H1 (cell line): ENCODE results near the gene CENPW. TPM values are rescaled to one million over a fixed set of nuclear protein-coding genes. Genes with fewer than 3 reads are reported as not detected.

Experiments
- CTCF ChIA-PET: fragments of 300-600 bp; sonication (Branson Sonifier 250); formaldehyde crosslinking; loops from one replicate; lab custom pipeline; 2021; ENCODE audit not compliant: partially characterized antibody; lab: Charles Lee
- POLR2A ChIA-PET: fragments of 300-600 bp; sonication (Branson Sonifier 250); formaldehyde crosslinking; loops from one replicate; lab custom pipeline; 2021; ENCODE audit warnings: inconsistent platforms; ENCODE audit not compliant: partially characterized antibody; lab: Charles Lee
- DNase-seq, 2 experiments: peaks; one replicate each; pipeline versions ENCODE4 v3.0.0 to v3.0.0-alpha.2; 2010 to 2022; ENCODE audit warnings: low spot score in 2 of 2, low read depth in 1 of 2, mixed read lengths in 1 of 2
- FAIRE-seq: peaks from 2 replicates; lab custom pipeline; 2011; peaks lifted over from hg19 to GRCh38; lab: Jason Lieb, UNC
- H2AFZ ChIP-seq: 2 replicates; pipeline ENCODE4 v1.8.1; 2012; ENCODE audit warnings: low read length, inconsistent platforms
- H2AK5ac ChIP-seq: 2 replicates; pipeline ENCODE4 v1.6.1; 2013; ENCODE audit warnings: low read depth, low read length
- H2BK120ac ChIP-seq: replicated peaks from 2 replicates; pipeline ENCODE3; 2013; ENCODE audit warnings: low read depth, low read length, inconsistent platforms
- H2BK12ac ChIP-seq: 2 replicates; pipeline ENCODE4 v1.6.1; 2013; ENCODE audit warnings: low read depth, low read length
- H2BK15ac ChIP-seq: 2 replicates; pipeline ENCODE4 v1.6.1; 2013; ENCODE audit warnings: low read length
- H2BK20ac ChIP-seq: 2 replicates; pipeline ENCODE4 v1.6.1; 2013; ENCODE audit warnings: low read length
- H2BK5ac ChIP-seq: 2 replicates; pipeline ENCODE4 v1.6.1; 2013; ENCODE audit warnings: low read depth, low read length
- H3K14ac ChIP-seq: 2 replicates; pipeline ENCODE4 v1.6.1; 2013; ENCODE audit warnings: inconsistent platforms; ENCODE audit not compliant: insufficient read length
- H3K18ac ChIP-seq: 2 replicates; pipeline ENCODE4 v1.6.1; 2013; ENCODE audit warnings: low read length; ENCODE audit errors: extremely low read depth
- H3K23ac ChIP-seq: 2 replicates; pipeline ENCODE4 v1.6.1; 2013; ENCODE audit warnings: inconsistent platforms; ENCODE audit not compliant: insufficient read length
- H3K23me2 ChIP-seq: 2 replicates; pipeline ENCODE4 v1.6.1; 2013; ENCODE audit warnings: low read depth, low read length
- H3K27ac ChIP-seq: 2 replicates; pipeline ENCODE4 v1.6.1; 2011; ENCODE audit warnings: low read depth, low read length, inconsistent platforms
- H3K27me3 ChIP-seq, 4 experiments: replicated peaks in 1 of 4; 1 replicate in 1 of 4; 2 replicates in 3 of 4; pipeline versions ENCODE4 v1.6.1 to v1.8.1; 2011 to 2013; ENCODE audit warnings: low read length in 3 of 4, mild to moderate bottlenecking in 3 of 4, inconsistent platforms in 2 of 4, mixed read lengths in 2 of 4, moderate library complexity in 1 of 4; ENCODE audit not compliant: control insufficient read depth in 3 of 4, insufficient read depth in 3 of 4; ENCODE audit errors: extremely low read depth in 1 of 4
- H3K36me3 ChIP-seq, 4 experiments: 2 replicates each; pipeline versions ENCODE4 v1.6.1 to v1.8.1; 2011 to 2013; ENCODE audit warnings: mild to moderate bottlenecking in 4 of 4, low read length in 3 of 4, moderate library complexity in 2 of 4, control low read depth in 1 of 4, inconsistent platforms in 1 of 4; ENCODE audit not compliant: insufficient read depth in 4 of 4, control insufficient read depth in 2 of 4
- H3K4ac ChIP-seq: replicated peaks from 2 replicates; pipeline ENCODE3; 2013; ENCODE audit warnings: low read length, low read depth, mixed read lengths, inconsistent platforms; ENCODE audit not compliant: insufficient read length
- H3K4me1 ChIP-seq, 4 experiments: replicated peaks in 1 of 4; 1 replicate in 1 of 4; 2 replicates in 3 of 4; pipeline versions ENCODE4 v1.6.1 to v1.8.1; 2011 to 2013; ENCODE audit warnings: low read length in 3 of 4, inconsistent platforms in 2 of 4, mixed read lengths in 1 of 4; ENCODE audit not compliant: insufficient read depth in 4 of 4, control insufficient read depth in 3 of 4
- H3K4me2 ChIP-seq, 2 experiments: 2 replicates each; pipeline versions ENCODE4 v1.6.1 to v1.8.1; 2011 to 2013; ENCODE audit warnings: low read depth in 2 of 2, low read length in 2 of 2, control low read depth in 1 of 2, inconsistent platforms in 1 of 2, mild to moderate bottlenecking in 1 of 2; ENCODE audit not compliant: insufficient read depth in 1 of 2
- H3K4me3 ChIP-seq, 4 experiments: fragments of 200-600, 300-600 bp in 1 of 4; sonication (generic), shearing (Covaris generic), sonication (Bioruptor Twin) in 1 of 4; 2 replicates each; pipeline versions ENCODE4 v1.5.1 to v1.8.1; 2011 to 2016; ENCODE audit warnings: low read length in 4 of 4, low read depth in 3 of 4, control low read depth in 2 of 4, inconsistent platforms in 2 of 4, mild to moderate bottlenecking in 2 of 4, mixed read lengths in 1 of 4, moderate library complexity in 1 of 4; ENCODE audit not compliant: insufficient read depth in 2 of 4; ENCODE audit errors: extremely low read depth in 1 of 4
- H3K56ac ChIP-seq: replicated peaks from 2 replicates; pipeline ENCODE3; 2013; ENCODE audit warnings: low read depth, mild to moderate bottlenecking, mixed read lengths, low read length, inconsistent platforms; ENCODE audit not compliant: insufficient read length
- H3K79me1 ChIP-seq: 2 replicates; pipeline ENCODE4 v1.6.1; 2013; ENCODE audit warnings: low read depth, low read length, control low read depth
- H3K79me2 ChIP-seq, 2 experiments: 2 replicates each; pipeline versions ENCODE4 v1.6.1 to v1.8.1; 2012 to 2013; ENCODE audit warnings: low read length in 2 of 2, mild to moderate bottlenecking in 2 of 2, inconsistent platforms in 1 of 2; ENCODE audit not compliant: insufficient read depth in 2 of 2, control insufficient read depth in 1 of 2
- H3K9ac ChIP-seq, 4 experiments: replicated peaks in 1 of 4; 1 replicate in 1 of 4; 2 replicates in 3 of 4; pipeline versions ENCODE4 v1.6.1 to v1.8.1; 2011 to 2013; ENCODE audit warnings: low read depth in 3 of 4, low read length in 3 of 4, control low read depth in 2 of 4, mild to moderate bottlenecking in 2 of 4, moderate library complexity in 2 of 4, inconsistent platforms in 1 of 4; ENCODE audit errors: extremely low read depth in 1 of 4
- H3K9me3 ChIP-seq, 2 experiments: 2 replicates each; pipeline versions ENCODE4 v1.6.1 to v1.8.1; 2012 to 2013; ENCODE audit warnings: mild to moderate bottlenecking in 2 of 2, moderate library complexity in 2 of 2, control low read depth in 1 of 2, inconsistent platforms in 1 of 2, low read depth in 1 of 2, low read length in 1 of 2, mixed read lengths in 1 of 2; ENCODE audit not compliant: insufficient read depth in 2 of 2
- H4K20me1 ChIP-seq, 2 experiments: replicated peaks in 1 of 2; 2 replicates each; pipeline versions ENCODE3 to v1.8.1; 2011 to 2013; ENCODE audit warnings: inconsistent platforms in 2 of 2, low read length in 2 of 2, mild to moderate bottlenecking in 1 of 2; ENCODE audit not compliant: insufficient read depth in 2 of 2, control insufficient read depth in 1 of 2
- H4K5ac ChIP-seq: 2 replicates; pipeline ENCODE4 v1.6.1; 2013; ENCODE audit warnings: low read length, low read depth, mixed read lengths, inconsistent platforms; ENCODE audit not compliant: insufficient read length
- H4K8ac ChIP-seq: 2 replicates; pipeline ENCODE4 v1.8.0; 2013; ENCODE audit warnings: mild to moderate bottlenecking, moderate library complexity, low read length, inconsistent platforms; ENCODE audit not compliant: insufficient read depth; ENCODE audit errors: extremely low read depth
- H4K91ac ChIP-seq: replicated peaks from 2 replicates; pipeline ENCODE3; 2013; ENCODE audit warnings: low read length, mixed read lengths, inconsistent platforms; ENCODE audit not compliant: insufficient read length
- RXRA ChIP-seq: IDR thresholded peaks from 2 replicates; pipeline ENCODE4 v1.6.1; 2011; ENCODE audit warnings: low read depth, mild to moderate bottlenecking, low read length, moderate library complexity; ENCODE audit not compliant: insufficient read depth
- WGBS, 2 experiments: shearing (Covaris generic) in 1 of 2; methylation state at CpG; one replicate each; pipeline versions ENCODE4 v1.1.6 to v1.1.7; 2013 to 2015; ENCODE audit warnings: low lambda C conversion rate in 2 of 2, mixed read lengths in 2 of 2, inconsistent platforms in 1 of 2, low coverage in 1 of 2, missing lambda C conversion rate in 1 of 2; ENCODE audit not compliant: insufficient replicate concordance in 2 of 2, insufficient coverage in 1 of 2, insufficient read length in 1 of 2; ENCODE audit errors: extremely low coverage in 1 of 2, missing lambda C conversion rate in 1 of 2; 5-methylcytosine and 5-hydroxymethylcytosine counted together
- polyA plus RNA-seq, 7 experiments: library from polyadenylated mRNA; depleted of rRNA in 3 of 7; stranded (reverse) in 5 of 7; unstranded in 2 of 7; fragments of >200 nt in 5 of 7; fragments of 200-250 nt in 2 of 7; gene quantifications; 1 replicate in 5 of 7; 2 replicates in 1 of 7; 4 replicates in 1 of 7; pipeline versions ENCODE4 v1.2.1 to v1.2.3, GENCODE V29; 2011 to 2013; ENCODE audit warnings: missing spikeins in 2 of 7, mixed read lengths in 2 of 7
- total RNA-seq: library from RNA; stranded (reverse); fragmentation: NEBNext Ultra II Directional; extraction: Animal tissue kit (Norgen Biotek cat#: 25700); gene quantifications from 2 replicates; pipeline ENCODE4 v1.2.1, GENCODE V29; 2021

Gene CENPW
- total and polyA plus RNA-seq, 2 of the 8 experiments (the other 6 are each of a cell fraction or from before 2014, with no cell fraction given) = 22.0 to 91.1 TPM

DNA sequence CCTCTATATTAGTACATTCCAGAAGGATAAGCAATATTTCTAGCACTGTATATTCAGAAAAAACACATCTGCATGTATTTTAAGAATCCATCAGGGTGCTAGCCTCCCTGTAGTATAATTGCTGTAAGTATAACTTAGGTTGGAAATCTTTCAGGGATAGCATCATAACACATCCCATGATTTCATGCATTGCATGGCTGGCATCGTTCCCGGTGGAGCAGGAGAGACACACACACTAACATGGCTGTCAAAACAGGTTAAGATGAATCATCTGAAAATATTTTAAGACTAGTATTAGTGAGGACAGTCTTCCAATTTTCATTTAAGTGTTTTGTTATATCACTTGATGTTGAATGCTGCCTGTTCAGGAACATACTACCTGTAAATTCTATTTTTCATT lies 32.1 kb upstream of the CENPW start:
- H3K56ac ChIP-seq = no peak overlapping the region
- CTCF ChIA-PET = no interaction called here
- no peaks in the 10 kb centered on the region for H3K79me2 ChIP-seq
- H3K4ac ChIP-seq = no peak overlapping the region
- no peak overlapping the region for H3K27ac ChIP-seq
- H4K91ac ChIP-seq = no peak overlapping the region
- no peak overlapping the region for H3K18ac ChIP-seq
- H3K23ac ChIP-seq = no peak overlapping the region
- DNase-seq (no peak), FAIRE-seq (no peak)
- H3K23me2 ChIP-seq = no peaks in the 10 kb centered on the region
- no peak overlapping the region for H4K8ac ChIP-seq
- H2BK5ac ChIP-seq = no peak overlapping the region
- no peaks in the 10 kb centered on the region for H3K9me3 ChIP-seq
- H2BK120ac ChIP-seq = no peak overlapping the region
- no peak overlapping the region for H2BK20ac ChIP-seq
- no peak overlapping the region for H2BK12ac ChIP-seq
- H3K14ac ChIP-seq = no peak overlapping the region
- 100% methylated on average over 2 of the region's 2 CpGs; no CpG with 5 or more reads in 1 of the 2 experiments for WGBS, 2 experiments
- no peak overlapping the region for H3K9ac ChIP-seq
- no peaks in the 10 kb centered on the region for H3K27me3 ChIP-seq
- H3K4me3 ChIP-seq = no peak overlapping the region
- H4K20me1 ChIP-seq = no peaks in the 10 kb centered on the region
- no peaks in the 10 kb centered on the region for H3K79me1 ChIP-seq
- no peak overlapping the region for H3K4me2 ChIP-seq
- H2AFZ ChIP-seq = no peak overlapping the region
- no peaks in the 10 kb centered on the region for H3K36me3 ChIP-seq
- H2AK5ac ChIP-seq = no peak overlapping the region
- H2BK15ac ChIP-seq = no peak overlapping the region
- POLR2A ChIA-PET = no interaction called here
- H3K4me1 ChIP-seq = no peaks in the 10 kb centered on the region
- no peak overlapping the region for H4K5ac ChIP-seq
- TF ChIP-seq RXRA = no peak
